HAP-1 (cell line): Measurements from ENCODE around the gene KRT35.

ENCODE experiments used
- DNase-seq, 2 experiments: peaks; one replicate each; pipeline ENCODE4 v3.0.0-alpha.2; 2016 to 2020; ENCODE audit warnings: low spot score in 2 of 2
- H3K27me3 ChIP-seq: fragments of 250-450 bp; sonication (Bioruptor Pico); 2 replicates; pipeline ENCODE4 v1.5.1; 2020; ENCODE audit warnings: low read depth, mild to moderate bottlenecking, moderate library complexity
- H3K36me3 ChIP-seq: fragments of 250-450 bp; sonication (Bioruptor Pico); replicated peaks from 2 replicates; pipeline ENCODE4 v1.5.1; 2020; ENCODE audit warnings: mild to moderate bottlenecking
- H3K4me1 ChIP-seq: fragments of 250-450 bp; sonication (Bioruptor Pico); 2 replicates; pipeline ENCODE4 v1.5.1; 2020; ENCODE audit warnings: mild to moderate bottlenecking
- H3K4me3 ChIP-seq: fragments of 250-450 bp; sonication (Bioruptor Pico); 2 replicates; pipeline ENCODE4 v1.5.1; 2020; ENCODE audit warnings: mild to moderate bottlenecking, moderate library complexity
- H3K9me3 ChIP-seq: fragments of 250-450 bp; sonication (Bioruptor Pico); 2 replicates; pipeline ENCODE4 v1.5.1; 2020; ENCODE audit warnings: mild to moderate bottlenecking, moderate library complexity
- in situ Hi-C: fragments of 300-500 bp; cut with MboI; formaldehyde crosslinking; loops from 3 replicates; pipeline ENCODE4 v1.14.3; 2020; ENCODE audit warnings: low sequenced_read_pairs, inconsistent platforms, mixed read lengths

The KRT35 gene

GRCh38 chr17:41481036-41481435 lies at the start of gene KRT35:
Gene KRT35, minus strand, starts transcription at chr17:41481151. Its CDS starts 54 bp downstream, at chr17:41481097.
- no peak for DNase-seq

GRCh38 chr17:41530062-41531048 lies 49.4 kb upstream of the KRT35 start:
- no peaks in the 10 kb centered on the region for H3K9me3 ChIP-seq
- H3K4me1 ChIP-seq: no peaks in the 10 kb centered on the region
- in situ Hi-C loops: no loop called here
- no peak for DNase-seq
- H3K27me3 ChIP-seq: peaks cover 13% of the 10 kb centered on the region; the same call in 1 of the 2 replicates
- no peaks in the 10 kb centered on the region for H3K36me3 ChIP-seq
- H3K4me3 ChIP-seq: no peak overlapping the region

More at GRCh38 chr17:41481036-41481435, at the start of gene KRT35:
- Histone ChIP-seq H3K9me3 (no peaks in the 10 kb centered on the region), H3K36me3 (no peaks in the 10 kb centered on the region), H3K4me3 (no peak within 1 kb of the TSS), H3K27me3 (0 out of 2 replicates have a peak, but pooled peaks cover 2% of the 10 kb centered on the region), H3K4me1 (no peaks in the 10 kb centered on the region)
- in situ Hi-C loops: no loop called here

- in situ Hi-C loops: no loop called here
- Histone ChIP-seq H3K27me3 (peaks cover 12% of the 10 kb centered on the region; the same call in 1 of the 2 replicates), H3K36me3 (no peaks in the 10 kb centered on the region), H3K4me1 (no peaks in the 10 kb centered on the region), H3K4me3 (no peak overlapping the region), H3K9me3 (no peaks in the 10 kb centered on the region)
- DNase-seq: no peak
Measured at GRCh38 chr17:41529491-41529915, 48.6 kb upstream of the KRT35 start.

- no peak for DNase-seq
- in situ Hi-C loops: no loop called here
- Histone ChIP-seq H3K36me3 (no peaks in the 10 kb centered on the region), H3K4me3 (no peak overlapping the region), H3K27me3 (peaks cover 12% of the 10 kb centered on the region; the same call in 1 of the 2 replicates), H3K4me1 (no peaks in the 10 kb centered on the region), H3K9me3 (no peaks in the 10 kb centered on the region)
Measured at GRCh38 chr17:41528959-41529353, 48.0 kb upstream of the KRT35 start.

- no peak for DNase-seq
- H3K27me3 ChIP-seq: peaks cover 7% of the 10 kb centered on the region; the same call in 1 of the 2 replicates
- H3K9me3 ChIP-seq: no peaks in the 10 kb centered on the region
- in situ Hi-C loops: no loop called here
- no peaks in the 10 kb centered on the region for H3K4me1 ChIP-seq
- H3K36me3 ChIP-seq: no peaks in the 10 kb centered on the region
- no peak overlapping the region for H3K4me3 ChIP-seq
Measured at GRCh38 chr17:41527063-41528023, 46.4 kb upstream of the KRT35 start.

GRCh38 chr17:41524261-41524660 lies 43.3 kb upstream of the KRT35 start:
- Histone ChIP-seq H3K4me3 (no peak overlapping the region), H3K9me3 (no peaks in the 10 kb centered on the region), H3K27me3 (no peaks in the 10 kb centered on the region; the same call in 1 of the 2 replicates), H3K36me3 (no peaks in the 10 kb centered on the region), H3K4me1 (no peaks in the 10 kb centered on the region)
- DNase-seq: no peak
- in situ Hi-C loops: no loop called here

GRCh38 chr17:41523787-41524186 lies 42.8 kb upstream of the KRT35 start:
- in situ Hi-C loops: no loop called here
- DNase-seq: no peak

GRCh38 chr17:41523225-41523593 lies 42.3 kb upstream of the KRT35 start:
- in situ Hi-C loops: no loop called here
- H3K36me3 ChIP-seq: no peaks in the 10 kb centered on the region
- no peaks in the 10 kb centered on the region; the same call in 1 of the 2 replicates for H3K27me3 ChIP-seq
- no peaks in the 10 kb centered on the region for H3K4me1 ChIP-seq
- H3K9me3 ChIP-seq: no peaks in the 10 kb centered on the region
- DNase-seq: no peak
- no peak overlapping the region for H3K4me3 ChIP-seq

More at GRCh38 chr17:41523787-41524186, 42.8 kb upstream of the KRT35 start:
- Histone ChIP-seq H3K4me3 (no peak overlapping the region), H3K27me3 (no peaks in the 10 kb centered on the region; the same call in 1 of the 2 replicates), H3K9me3 (no peaks in the 10 kb centered on the region), H3K36me3 (no peaks in the 10 kb centered on the region), H3K4me1 (no peaks in the 10 kb centered on the region)

GRCh38 chr17:41522301-41523224 lies 41.6 kb upstream of the KRT35 start:
- in situ Hi-C loops: no loop called here
- DNase-seq: no peak
- H3K27me3 ChIP-seq: no peaks in the 10 kb centered on the region
- H3K4me1 ChIP-seq: no peaks in the 10 kb centered on the region
- no peak overlapping the region for H3K4me3 ChIP-seq
- no peaks in the 10 kb centered on the region for H3K9me3 ChIP-seq
- H3K36me3 ChIP-seq: no peaks in the 10 kb centered on the region

- in situ Hi-C loops: no loop called here
- Histone ChIP-seq H3K27me3 (no peaks in the 10 kb centered on the region), H3K4me1 (no peaks in the 10 kb centered on the region), H3K9me3 (no peaks in the 10 kb centered on the region), H3K36me3 (no peaks in the 10 kb centered on the region), H3K4me3 (no peak overlapping the region)
- no peak for DNase-seq
Measured at GRCh38 chr17:41521574-41522261, 40.8 kb upstream of the KRT35 start.

- no peaks in the 10 kb centered on the region for H3K4me1 ChIP-seq
- no peaks in the 10 kb centered on the region for H3K36me3 ChIP-seq
- no peaks in the 10 kb centered on the region for H3K9me3 ChIP-seq
- no peak for DNase-seq
- no peak overlapping the region for H3K4me3 ChIP-seq
- in situ Hi-C loops: no loop called here
- H3K27me3 ChIP-seq: no peaks in the 10 kb centered on the region
Measured at GRCh38 chr17:41520821-41521521, 40.0 kb upstream of the KRT35 start.
